ENCODE measurements around the gene AMER1. TPM values are rescaled to one million over a fixed set of nuclear protein-coding genes. Genes with fewer than 3 reads are reported as not detected.

The AMER1 gene
- total and polyA plus RNA-seq, 8 donors, result 3.8 to 8.4 (median 7.9) TPM

DNA sequence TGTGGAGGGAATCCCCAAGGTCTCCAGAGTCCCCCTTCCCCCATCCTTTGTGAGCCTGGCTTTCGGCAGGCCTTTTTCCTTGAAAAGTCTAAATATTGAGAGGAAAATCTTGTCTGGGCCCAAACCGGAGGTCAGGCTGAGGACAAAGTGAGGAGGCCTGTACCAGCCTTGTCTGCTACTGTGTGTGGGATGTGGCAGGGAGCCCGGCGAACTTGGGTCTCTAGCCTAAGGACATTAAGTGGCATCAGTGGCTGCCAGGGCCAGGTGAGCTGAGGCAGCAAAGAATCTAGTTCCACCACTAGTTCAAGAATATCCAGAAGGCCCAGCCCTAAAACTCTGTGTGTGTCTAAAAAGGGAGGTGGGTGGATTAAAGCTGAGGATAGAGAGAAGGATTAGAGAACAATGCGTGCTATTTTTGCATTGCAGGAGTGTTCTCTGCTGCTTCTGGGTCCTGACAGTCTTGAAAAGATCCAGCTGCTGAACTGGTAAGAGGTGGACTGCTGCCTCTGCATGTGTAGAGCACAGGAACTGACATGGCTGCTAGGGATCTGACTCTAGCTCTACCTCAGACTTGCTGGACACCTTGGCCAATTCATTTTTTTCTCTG, 1.2 kb upstream of the AMER1 start:
- intact Hi-C loops (cut with DNase I), result no loop called here
- Histone ChIP-seq H3K9me3 (no peaks in the 10 kb centered on the region), H3K36me3 (no peaks in the 10 kb centered on the region), H3K4me1 (peaks cover 9 to 10% of the 10 kb centered on the region in 2 donors), H3K4me3 (peak overlapping the region; percentile 46 to 59), H3K27ac (peak overlapping the region; percentile 79 to 84), H3K27me3 (no peaks in the 10 kb centered on the region)
- ATAC-seq (peak; percentile 2), DNase-seq (peak in 1 of 4 donors; percentile 22)
- TF ChIP-seq, protein P1, sequence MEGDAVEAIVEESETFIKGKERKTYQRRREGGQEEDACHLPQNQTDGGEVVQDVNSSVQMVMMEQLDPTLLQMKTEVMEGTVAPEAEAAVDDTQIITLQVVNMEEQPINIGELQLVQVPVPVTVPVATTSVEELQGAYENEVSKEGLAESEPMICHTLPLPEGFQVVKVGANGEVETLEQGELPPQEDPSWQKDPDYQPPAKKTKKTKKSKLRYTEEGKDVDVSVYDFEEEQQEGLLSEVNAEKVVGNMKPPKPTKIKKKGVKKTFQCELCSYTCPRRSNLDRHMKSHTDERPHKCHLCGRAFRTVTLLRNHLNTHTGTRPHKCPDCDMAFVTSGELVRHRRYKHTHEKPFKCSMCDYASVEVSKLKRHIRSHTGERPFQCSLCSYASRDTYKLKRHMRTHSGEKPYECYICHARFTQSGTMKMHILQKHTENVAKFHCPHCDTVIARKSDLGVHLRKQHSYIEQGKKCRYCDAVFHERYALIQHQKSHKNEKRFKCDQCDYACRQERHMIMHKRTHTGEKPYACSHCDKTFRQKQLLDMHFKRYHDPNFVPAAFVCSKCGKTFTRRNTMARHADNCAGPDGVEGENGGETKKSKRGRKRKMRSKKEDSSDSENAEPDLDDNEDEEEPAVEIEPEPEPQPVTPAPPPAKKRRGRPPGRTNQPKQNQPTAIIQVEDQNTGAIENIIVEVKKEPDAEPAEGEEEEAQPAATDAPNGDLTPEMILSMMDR (IDR thresholded peaks at IDR 0.05), result no peak

DNA sequence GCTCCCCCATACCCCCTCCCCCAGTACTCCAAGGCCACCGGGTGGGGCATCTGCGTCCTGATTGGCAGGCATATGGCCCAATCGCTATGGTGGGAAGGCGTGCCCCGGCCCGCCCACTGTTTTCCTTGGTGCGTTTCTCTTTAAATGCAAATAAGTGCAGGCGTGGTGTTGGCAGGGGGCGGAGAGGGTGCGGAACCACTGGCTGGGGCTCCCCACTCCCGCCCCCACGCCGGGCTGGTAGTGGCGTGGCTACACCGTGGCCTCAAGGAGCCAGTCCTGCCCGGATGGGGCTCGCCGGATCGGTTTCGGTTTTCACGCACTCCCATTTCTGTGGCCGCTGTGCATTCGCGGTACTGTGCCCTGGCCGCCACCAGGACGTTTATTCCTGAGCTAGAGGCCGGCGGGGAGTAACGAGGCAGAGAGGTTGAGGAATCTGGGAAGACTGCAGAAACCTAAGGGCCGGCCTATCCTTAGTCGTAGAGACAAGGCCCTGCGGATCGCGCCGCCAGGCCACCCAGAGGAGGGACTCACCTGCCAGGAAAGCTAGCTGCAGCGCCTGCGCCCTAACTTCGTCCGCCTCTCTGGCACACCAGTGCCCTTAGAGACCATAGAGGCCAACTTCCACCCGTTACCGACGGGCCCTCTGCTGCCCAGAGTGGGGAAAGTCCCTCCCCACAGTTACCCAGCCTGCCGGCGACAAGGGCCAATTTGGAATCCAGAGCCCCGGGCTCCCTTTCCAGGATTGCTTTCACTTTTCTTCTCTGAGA, 410 bp upstream of the AMER1 start:
- H3K4me1 ChIP-seq, result peaks cover 9 to 10% of the 10 kb centered on the region in 2 donors
- H3K36me3 ChIP-seq, result no peaks in the 10 kb centered on the region
- no peaks in the 10 kb centered on the region for H3K27me3 ChIP-seq
- peak overlapping the region; percentile 46 to 59 for H3K4me3 ChIP-seq
- DNase-seq, result peak; percentile 89 to 94 (median 92)
- intact Hi-C loops (cut with DNase I), result no loop called here
- H3K27ac ChIP-seq, result peak overlapping the region; percentile 79 to 84
- TF ChIP-seq, protein P1 (IDR thresholded peaks at IDR 0.05), result no peak
- H3K9me3 ChIP-seq, result no peaks in the 10 kb centered on the region
- peak; percentile 90 for ATAC-seq

DNA sequence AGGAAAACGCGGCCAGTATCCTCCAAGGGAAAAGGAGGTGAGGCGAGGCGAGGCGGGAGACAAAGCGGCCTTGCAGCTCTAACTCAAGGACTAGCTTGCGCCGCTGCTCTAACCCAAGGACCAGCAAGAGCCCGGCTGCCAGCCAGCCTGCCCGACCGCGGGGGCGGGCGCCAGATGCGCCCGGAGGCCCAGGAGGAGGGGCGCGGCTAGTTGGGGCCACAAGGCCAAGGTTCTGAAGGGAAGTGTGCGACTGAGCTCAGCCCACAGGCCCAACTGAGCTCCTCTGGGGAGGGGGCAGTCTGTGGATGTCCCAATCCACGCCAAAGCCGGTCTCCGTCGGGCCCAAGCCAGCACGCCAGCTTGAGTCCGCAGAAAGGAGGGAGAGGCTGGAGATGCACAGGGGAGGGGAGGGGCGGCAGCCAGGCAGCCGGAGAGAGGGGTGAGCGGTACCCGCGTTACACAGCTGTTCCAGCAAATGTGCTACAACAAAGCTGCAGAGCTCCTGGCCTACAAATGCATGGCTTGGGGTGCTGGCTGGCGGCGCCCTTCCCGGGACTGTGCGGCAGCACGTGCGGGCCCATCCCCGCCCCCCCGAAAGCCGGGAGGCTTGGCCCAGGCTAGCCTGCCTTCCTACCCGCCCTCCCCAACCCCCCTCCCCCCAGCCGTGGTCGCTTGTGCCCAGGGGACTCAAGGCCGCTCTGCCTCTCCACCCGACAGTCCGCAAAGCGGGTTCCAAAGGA, 637 bp downstream of the AMER1 start:
- peak in 3 of 4 donors; percentile 44 to 63 (median 46) for DNase-seq
- peaks cover 9 to 10% of the 10 kb centered on the region in 2 donors for H3K4me1 ChIP-seq
- TF ChIP-seq, protein P1 (IDR thresholded peaks at IDR 0.05), result no peak
- no peaks in the 10 kb centered on the region for H3K36me3 ChIP-seq
- intact Hi-C loops (cut with DNase I), result no loop called here
- peak overlapping the region; percentile 79 to 84 for H3K27ac ChIP-seq
- H3K4me3 ChIP-seq, result peak overlapping the region; percentile 46 to 59
- H3K27me3 ChIP-seq, result no peaks in the 10 kb centered on the region
- ATAC-seq, result peak; percentile 31
- no peaks in the 10 kb centered on the region for H3K9me3 ChIP-seq

DNA sequence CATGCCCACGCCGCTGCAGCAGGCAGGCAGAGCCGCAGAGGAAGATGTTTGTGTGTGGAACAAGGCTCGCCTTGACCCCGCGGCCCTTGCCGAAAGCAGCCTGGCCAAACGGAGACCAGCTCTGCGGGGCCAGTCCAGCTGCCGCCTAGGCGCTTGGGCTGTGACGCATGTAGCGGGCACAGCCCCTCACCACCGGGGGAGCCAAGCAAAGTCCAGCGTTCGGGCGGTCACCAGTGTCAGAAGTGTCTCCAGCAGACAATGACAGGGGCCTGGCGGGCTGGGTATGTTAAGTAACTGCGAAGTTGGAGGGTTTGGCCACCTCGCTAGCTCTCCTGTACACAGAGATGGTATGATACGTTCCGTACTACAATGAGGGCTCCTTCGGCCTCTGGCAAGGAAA, 1.3 kb downstream of the AMER1 start:
- ATAC-seq (no peak), DNase-seq (peak in 2 of 4 donors; percentile 18 to 44)
- H3K27me3 ChIP-seq, result no peaks in the 10 kb centered on the region
- H3K4me1 ChIP-seq, result peaks cover 9 to 10% of the 10 kb centered on the region in 2 donors
- H3K27ac ChIP-seq, result no peak overlapping the region
- peak overlapping the region; percentile 46 to 59 for H3K4me3 ChIP-seq
- H3K9me3 ChIP-seq, result no peaks in the 10 kb centered on the region
- no peaks in the 10 kb centered on the region for H3K36me3 ChIP-seq
- intact Hi-C loops (cut with DNase I), result no loop called here
- TF ChIP-seq, protein P1 (IDR thresholded peaks at IDR 0.05), result no peak

All from left lung (tissue), 10 donors.